HG03354 (cell line): ENCODE results near the gene LCA5.
"Not testable (repeated sequence)": the region's sequence is repeated elsewhere in the genome, so short reads cannot be mapped to it uniquely, and the experiment has no call there.

Source experiments
- ATAC-seq: cut with Tn5 transposase; IDR thresholded peaks from one replicate; pipeline ENCODE4 v1.9.1; 2021; ENCODE audit warnings: mild to moderate bottlenecking; ENCODE audit not compliant: unreplicated experiment, poor library complexity, severe bottlenecking

Gene LCA5

GRCh38 chr6:79469376-79470246 lies 67.6 kb downstream of the LCA5 start:
- no peak for ATAC-seq

GRCh38 chr6:79468587-79468986 lies 68.6 kb downstream of the LCA5 start:
- ATAC-seq = no peak

GRCh38 chr6:79468116-79468515 lies 69.1 kb downstream of the LCA5 start:
- no peak for ATAC-seq

GRCh38 chr6:79467716-79468115 lies 69.5 kb downstream of the LCA5 start:
- no peak for ATAC-seq

DNA sequence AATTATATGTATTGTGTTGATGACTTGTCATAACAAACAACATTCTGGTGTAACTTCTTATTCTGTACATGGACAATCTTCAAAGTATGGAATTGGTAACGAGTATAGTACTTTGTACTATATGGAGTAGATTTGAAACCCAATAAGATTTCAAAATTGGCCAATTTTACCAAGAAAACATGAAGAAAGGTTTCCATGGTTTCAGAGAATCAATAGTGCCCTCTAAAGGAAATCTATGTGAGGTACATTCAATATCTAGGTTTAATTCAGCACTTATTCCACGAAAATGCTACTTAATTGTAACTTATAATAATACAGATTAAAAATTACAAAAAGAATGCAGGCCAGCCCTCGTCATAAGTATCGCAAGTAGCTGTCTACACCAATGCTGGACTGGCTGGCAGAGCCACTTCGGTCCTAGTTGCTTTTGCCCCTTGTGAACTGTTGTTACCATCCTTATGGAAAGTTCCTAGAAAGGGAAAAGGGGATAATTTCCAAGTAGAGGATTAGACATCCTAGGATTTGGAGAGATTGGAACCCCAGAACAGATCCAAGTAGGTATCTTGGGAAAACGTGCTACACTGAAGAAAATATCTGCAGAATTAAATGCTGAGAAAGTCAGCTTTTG lies 70.9 kb downstream of the LCA5 start:
- ATAC-seq = peak; percentile 50

GRCh38 chr6:79465381-79465780 lies 71.8 kb downstream of the LCA5 start:
- no peak for ATAC-seq

DNA sequence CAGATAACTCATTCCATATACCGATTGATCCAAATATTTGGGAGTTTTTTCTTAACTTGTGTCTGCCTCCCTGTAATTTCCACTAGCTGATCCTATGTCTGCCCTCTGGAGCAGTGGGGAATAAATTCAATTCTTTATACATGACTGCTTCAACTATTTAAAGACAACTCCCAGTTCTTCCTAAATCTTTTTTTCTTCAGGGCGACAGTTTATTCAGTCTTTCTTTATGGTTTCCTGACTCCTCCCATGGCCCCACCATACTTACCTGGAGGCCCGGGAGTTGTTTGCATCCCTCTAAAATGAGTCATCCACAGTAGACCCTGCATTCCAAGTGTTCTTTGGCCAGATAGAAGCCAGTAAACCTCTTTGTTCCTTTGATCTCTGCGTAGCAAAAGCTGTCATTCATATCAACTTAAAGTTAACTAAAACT lies 73.6 kb downstream of the LCA5 start:
- no peak for ATAC-seq

DNA sequence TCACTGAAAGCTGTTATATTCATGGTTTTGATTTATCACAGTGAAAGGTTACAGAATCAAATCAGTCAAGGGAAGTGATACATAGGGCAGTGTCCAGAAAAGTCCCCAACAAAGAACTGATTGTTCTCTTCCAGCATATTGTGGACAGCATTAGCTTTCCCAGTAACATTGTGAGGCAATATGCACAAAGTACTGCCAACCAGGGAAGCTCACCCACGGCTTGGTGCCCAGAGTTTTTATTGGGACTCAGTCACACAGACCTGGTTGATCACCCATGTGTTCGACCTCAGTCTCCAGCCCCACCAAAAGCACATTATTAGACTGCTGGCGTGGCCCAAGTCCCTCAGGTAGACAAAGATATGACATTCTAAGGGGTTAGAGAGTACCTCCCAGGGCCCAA lies 76.0 kb downstream of the LCA5 start:
- ATAC-seq = no peak

DNA sequence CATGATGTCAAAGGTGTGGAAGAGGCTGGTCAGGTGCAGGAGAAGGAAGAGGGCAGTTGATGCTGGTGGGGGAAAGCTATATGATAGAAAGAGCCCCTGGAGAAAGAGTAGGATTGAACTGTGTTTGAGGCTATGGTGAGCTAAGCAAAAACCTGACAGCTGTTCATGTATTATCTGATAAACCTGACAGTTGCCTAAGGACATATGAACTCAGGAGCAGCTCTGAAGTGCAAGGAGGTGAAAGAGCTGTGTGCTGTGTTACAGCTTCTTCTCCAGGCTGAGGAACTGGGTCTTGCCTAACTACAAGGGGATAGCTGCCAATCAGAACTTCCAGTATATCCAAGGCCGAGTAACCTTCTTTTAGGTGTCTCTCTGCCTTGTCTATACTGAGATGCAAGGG lies 81.8 kb downstream of the LCA5 start:
- no peak for ATAC-seq

DNA sequence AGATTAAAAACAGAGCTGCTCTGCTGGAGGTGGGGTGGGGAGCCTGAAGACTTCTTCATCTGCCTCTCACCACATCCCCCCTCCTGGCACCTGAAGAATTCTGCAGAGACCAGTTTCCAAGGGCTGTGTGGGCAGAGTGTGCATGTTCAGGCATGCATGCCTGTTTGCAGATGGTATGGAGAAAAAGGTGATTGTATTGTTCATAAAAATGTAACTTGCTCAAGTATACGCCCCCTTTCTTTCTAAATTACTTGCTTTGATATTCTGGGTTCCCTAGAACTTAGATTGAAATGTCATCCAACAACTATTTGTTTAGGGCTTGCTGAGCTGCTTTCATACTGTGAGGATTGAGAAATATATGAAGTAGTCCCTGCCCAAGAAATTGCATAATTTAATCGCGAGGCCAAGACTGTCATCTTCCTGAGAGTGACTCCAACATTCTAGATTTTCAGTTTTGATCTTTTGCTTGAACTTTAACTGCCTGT lies 83.6 kb downstream of the LCA5 start:
- ATAC-seq = no peak

GRCh38 chr6:79450984-79451383 lies 86.2 kb downstream of the LCA5 start:
- ATAC-seq = no peak

DNA sequence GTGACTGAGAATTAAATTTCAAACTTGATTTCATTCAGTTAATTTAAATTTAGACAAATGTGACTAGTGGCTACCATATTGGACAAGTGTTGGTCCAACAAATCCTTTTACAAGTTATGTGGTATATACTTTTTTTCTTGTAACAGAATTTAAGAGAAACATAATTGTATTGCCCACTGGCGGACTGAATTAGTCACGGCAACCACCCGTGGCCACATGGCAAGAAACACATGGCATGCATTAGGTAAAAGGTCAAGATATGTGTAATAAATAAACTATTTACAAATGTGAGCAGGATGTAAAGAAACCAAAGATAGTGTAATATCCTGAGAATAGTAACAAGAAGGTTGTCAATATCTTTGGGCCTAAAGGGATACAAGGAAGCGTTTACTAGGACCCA lies 91.2 kb downstream of the LCA5 start:
- ATAC-seq = no peak

DNA sequence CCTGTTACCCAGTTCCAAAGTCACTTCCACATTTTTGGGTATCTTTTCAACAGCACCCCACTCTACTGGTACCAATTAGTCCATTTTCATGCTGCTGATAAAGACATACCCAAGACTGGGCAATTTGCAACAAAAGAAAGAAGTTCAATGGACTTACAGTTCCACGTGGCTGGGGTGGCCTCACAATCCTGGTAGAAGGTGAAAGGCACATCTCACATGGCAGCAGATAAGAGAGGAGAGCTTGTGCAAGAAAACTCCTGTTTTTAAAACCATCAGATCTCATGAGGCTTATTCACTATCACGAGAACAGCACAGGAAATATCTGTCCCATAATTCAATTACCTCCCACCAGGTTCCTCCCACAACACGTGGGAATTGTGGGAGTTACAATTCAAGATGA lies 93.4 kb downstream of the LCA5 start:
- not testable (repeated sequence) for ATAC-seq

GRCh38 chr6:79441192-79441591 lies 96.0 kb downstream of the LCA5 start:
- ATAC-seq = no peak

GRCh38 chr6:79440598-79440997 lies 96.6 kb downstream of the LCA5 start:
- ATAC-seq = no peak

GRCh38 chr6:79438030-79438429 lies 99.2 kb downstream of the LCA5 start:
- ATAC-seq = no peak

DNA sequence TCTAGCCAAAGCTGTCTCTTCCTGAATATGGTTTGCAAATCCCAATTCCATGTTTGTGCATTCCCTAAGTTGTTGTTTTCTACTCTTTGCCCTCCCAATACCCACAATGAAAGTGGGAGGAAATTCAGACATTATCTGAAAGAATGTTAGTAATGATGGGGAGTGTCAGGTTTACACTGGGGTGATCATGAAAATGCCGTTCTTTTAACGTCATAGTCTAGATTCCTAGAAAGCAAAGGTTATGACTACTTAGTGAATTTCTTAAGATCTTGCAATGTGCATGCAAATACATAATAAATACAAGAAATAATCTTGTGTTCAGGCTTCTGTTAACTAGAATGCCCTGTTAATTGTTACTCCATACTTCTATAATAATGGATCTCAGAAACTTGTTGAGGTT lies 101.0 kb downstream of the LCA5 start:
- no peak for ATAC-seq

- ATAC-seq = no peak
These were observed 101.5 kb downstream of the LCA5 start for GRCh38 chr6:79435746-79436145.
